HG03135 (cell line): ENCODE measurements around the gene GLS.
"Not testable (repeated sequence)": the region's sequence is repeated elsewhere in the genome, so short reads cannot be mapped to it uniquely, and the experiment has no call there.

Experiments
- ATAC-seq: cut with Tn5 transposase; IDR thresholded peaks from one replicate; pipeline ENCODE4 v1.9.1; 2021; ENCODE audit warnings: mild to moderate bottlenecking, moderate library complexity; ENCODE audit not compliant: unreplicated experiment

GLS gene

GRCh38 chr2:190855245-190855644 lies 25.4 kb upstream of the GLS start:
- ATAC-seq = no peak

- no peak for ATAC-seq
Measured at GRCh38 chr2:190856985-190857384, 23.6 kb upstream of the GLS start.

GRCh38 chr2:190858817-190859216 lies 21.8 kb upstream of the GLS start:
- ATAC-seq = no peak

GRCh38 chr2:190859347-190860297 lies 21.0 kb upstream of the GLS start:
- no peak for ATAC-seq

- no peak for ATAC-seq
Measured at GRCh38 chr2:190860985-190861680, 19.5 kb upstream of the GLS start.

GRCh38 chr2:190862128-190862527 lies 18.5 kb upstream of the GLS start:
- ATAC-seq = not testable (repeated sequence)

- no peak for ATAC-seq
Measured at GRCh38 chr2:190862571-190862991, 18.0 kb upstream of the GLS start.

- ATAC-seq = no peak
Measured at GRCh38 chr2:190863946-190864345, 16.7 kb upstream of the GLS start.

- no peak for ATAC-seq
Measured at GRCh38 chr2:190864375-190864774, 16.2 kb upstream of the GLS start.

GRCh38 chr2:190867212-190867611 lies 13.4 kb upstream of the GLS start:
- ATAC-seq = no peak

- no peak for ATAC-seq
Measured at GRCh38 chr2:190867832-190868231, 12.8 kb upstream of the GLS start.

- ATAC-seq = no peak
Measured at GRCh38 chr2:190869721-190870120, 10.9 kb upstream of the GLS start.

- not testable (repeated sequence) for ATAC-seq
Measured at GRCh38 chr2:190873451-190873850, 7.2 kb upstream of the GLS start.

GRCh38 chr2:190875891-190876290 lies 4.7 kb upstream of the GLS start:
- ATAC-seq = no peak

- ATAC-seq = no peak
Measured at GRCh38 chr2:190876631-190877030, 4.0 kb upstream of the GLS start.

GRCh38 chr2:190877436-190877835 lies 3.2 kb upstream of the GLS start:
- ATAC-seq = no peak

GRCh38 chr2:190879474-190880377 lies 895 bp upstream of the GLS start:
- ATAC-seq = no peak

- no peak for ATAC-seq
Measured at GRCh38 chr2:190881084-190881597, 520 bp downstream of the GLS start.

GRCh38 chr2:190881598-190882410 lies 1.2 kb downstream of the GLS start:
- ATAC-seq = peak; percentile 59

- ATAC-seq = peak; percentile 1
Measured at GRCh38 chr2:190882411-190882766, 1.8 kb downstream of the GLS start.
